ENCODE measurements around the gene ZCCHC7.
"Not testable (repeated sequence)": the region's sequence is repeated elsewhere in the genome, so short reads cannot be mapped to it uniquely, and the experiment has no call there.

Gene ZCCHC7

DNA sequence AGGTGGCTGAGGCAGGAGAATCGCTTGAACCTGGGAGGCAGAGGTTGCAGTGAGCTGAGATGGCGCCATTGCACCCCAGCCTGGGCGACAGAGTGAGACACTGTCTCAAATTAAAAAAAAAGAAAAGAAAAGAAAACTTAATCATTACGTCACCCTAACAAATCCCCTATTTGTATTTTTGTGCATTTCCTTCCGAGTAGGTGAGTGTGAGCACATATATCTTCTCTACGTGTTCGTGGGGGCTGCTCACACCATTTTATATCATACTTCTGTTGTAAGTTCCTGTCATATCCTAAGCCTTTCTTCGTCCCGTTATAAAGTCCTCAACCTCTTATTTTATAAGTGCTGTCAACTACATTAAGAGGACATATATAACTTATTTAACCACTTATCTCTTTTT, 260.2 kb downstream of the ZCCHC7 start:
- DNase-seq: no peak

DNA sequence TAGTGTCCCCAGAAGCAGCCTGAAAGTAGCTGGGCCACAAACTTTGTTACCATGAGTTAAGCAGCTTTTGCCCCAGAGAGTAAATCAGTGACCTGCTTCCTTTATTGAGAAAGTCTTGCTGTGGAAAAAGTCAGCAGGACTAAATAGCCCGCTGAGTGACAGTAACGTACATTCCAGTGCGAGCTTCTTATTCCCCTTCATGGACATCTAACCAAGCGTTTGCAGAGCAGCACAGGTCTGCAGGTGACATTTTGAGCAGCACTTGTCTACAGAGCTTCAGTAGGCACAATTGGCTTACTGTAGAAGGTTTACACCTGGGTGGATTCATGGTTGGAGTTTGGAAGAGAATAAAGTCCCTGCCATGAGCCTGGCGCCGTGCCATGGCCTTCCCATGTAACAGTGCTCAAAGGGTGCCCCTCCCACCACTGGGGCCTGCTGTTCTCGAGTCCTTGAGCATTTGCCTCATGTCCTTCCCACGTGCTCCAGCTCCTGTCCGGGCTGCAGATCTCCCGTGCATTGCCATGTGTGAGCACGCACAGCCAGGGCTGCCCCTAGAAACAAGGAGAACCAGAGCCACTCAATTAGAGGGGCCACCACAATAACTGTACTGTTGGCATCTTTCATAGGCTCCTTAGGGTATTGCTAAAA, 260.8 kb downstream of the ZCCHC7 start:
- no peak for DNase-seq

DNA sequence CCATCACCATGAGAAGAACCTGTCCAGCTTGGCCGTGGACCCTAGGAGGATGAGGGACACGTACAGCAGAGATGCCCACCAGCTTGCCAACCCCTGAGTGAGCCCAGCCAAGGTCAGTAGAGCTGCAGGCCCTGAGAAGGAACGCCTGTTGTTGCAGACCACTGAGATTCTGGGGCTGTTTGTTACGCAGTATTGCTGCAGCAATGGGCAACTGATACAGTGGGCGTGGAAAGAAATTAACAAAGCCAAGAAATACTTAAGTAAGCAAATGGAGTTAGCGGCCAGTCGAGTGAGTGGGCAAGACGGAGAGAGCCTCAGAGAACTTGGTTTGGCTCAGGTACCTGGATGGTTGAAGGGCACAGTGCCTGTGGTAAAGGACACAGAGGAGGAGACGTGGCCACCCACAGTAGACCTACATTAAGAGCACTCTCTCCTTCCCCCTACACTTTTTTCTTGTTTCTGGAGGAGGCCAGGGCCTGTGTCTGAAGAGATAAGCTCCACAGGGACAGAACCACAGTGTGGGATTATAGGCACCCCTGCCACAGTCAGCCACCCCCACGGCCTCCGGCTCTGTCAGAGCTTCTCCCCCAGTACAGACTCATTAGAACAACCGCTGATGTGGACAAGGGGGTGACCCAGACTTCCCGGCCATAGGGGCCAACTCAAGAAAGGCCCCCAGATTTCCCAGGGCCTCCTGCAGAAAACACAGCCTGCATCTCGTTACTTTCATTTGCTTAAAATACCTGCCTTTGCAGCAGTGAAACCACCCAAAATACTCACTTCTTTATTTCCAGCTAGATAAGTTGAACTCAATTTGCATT, 262.0 kb downstream of the ZCCHC7 start:
- no peak for DNase-seq

DNA sequence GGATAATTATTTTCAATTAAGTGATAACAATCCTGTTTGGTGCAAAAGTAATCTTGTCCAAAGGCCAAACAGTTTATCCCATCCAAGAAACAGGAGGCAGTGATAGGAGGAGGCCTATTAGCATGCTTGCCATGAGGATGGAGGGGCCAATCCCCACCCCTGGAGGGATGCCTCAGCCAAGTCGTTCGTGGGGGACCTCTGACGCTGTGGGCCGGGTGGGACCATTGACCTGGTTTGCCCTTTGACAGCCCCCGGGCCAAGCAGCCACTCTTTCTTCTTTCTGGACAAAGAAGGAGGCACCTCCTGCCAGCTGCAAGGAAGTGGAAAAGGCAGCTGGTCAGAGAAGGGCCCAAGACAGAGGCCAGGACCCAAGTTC, 262.6 kb downstream of the ZCCHC7 start:
- no peak for DNase-seq

DNA sequence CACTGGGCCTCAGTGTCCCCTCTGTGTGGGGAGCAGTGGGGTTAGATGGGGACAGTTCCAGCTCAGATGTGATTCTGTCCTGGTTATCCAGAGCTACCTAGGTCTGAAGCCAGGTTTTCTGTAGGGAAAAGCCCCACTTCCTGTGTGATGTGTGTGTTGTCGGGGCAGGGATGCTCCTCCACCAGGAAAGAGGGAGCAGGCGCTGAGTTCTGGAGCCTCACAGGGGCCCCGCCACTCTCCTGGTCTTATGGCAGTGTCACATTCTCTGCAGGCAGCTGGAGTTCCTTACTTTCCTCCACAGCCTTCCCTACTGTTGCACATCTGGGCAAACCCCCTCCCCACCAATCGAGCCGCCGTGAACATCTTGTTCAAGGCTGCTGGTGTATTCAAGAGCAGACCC, 263.0 kb downstream of the ZCCHC7 start:
- DNase-seq: no peak

DNA sequence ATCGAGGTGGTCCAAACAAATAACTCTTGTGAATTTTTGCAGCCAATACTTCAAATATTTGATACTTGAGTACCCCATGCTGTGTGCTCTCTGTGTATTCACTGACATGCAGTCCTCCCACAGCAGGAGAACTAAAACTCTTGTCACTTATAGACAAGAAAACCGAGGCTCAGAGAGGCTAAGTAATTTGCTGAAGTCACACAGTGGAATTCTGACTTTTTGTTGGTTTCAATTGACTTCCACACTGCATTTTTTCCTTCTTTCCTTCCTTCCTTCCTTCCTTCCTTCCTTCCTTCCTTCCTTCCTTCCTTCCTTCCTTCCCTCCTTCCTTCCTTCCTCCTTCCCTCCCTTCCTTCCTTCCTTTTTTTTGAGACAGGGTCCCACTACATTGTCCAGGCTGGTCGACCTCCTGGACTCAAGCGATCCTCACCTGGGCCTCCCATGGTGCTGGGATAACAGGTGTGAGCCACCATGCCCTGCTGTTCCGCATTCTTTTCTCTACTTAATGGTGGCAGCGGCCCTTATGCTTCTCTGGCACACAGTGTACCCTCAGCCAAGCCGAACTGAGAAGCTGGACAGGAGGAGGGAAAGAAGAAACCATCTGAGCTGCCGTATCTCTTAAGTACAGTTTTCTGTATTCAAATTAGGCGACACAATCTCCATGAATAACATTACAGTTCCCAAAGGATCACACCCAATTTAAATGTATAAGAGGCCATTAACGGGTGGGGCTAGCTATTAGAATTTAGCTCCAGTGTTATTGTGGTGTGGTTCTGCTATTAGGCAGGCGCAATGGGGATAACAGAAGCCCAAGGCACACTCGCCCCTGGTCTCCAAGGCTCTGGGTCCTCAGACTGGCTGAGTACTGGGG, 263.7 kb downstream of the ZCCHC7 start:
- no peak for DNase-seq

DNA sequence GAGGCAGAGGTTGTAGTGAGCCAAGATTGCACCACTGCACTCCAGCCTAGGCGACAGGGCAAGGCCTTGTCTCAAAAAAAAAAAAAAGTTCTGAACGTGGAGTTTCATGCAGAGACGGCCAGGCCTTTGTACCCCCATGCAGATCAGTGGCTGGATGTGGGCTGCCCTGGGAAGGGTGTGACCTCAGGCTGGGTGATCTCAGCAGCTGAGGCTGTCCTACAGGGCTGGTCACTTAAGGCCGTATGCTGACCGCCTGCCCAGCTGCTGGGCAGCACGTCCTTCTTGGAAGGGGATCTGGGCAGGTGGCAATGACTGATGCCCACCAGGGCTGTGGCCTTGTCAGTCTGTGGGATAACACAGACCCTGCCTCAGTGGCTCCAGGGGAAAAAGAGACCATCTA, 264.9 kb downstream of the ZCCHC7 start:
- no peak for DNase-seq

DNA sequence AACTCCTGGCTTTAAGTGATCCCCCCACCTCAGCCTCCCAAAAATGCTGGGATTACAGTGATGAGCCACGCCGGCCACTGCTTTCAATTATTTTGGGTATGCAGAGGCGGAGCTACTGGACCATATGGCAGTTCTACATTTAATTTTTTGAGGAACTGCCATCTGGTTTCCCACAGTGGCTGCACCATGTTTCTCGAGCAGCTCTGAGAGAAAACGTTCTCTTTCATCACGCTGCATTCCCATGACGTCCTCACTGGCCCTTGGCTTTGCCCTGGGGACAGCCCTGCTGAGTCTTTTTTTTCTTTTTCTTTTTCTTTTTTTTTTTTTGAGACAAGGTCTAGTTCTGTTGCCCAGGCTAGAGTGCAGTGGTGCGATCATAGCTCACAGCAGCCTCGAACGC, 266.6 kb downstream of the ZCCHC7 start:
- DNase-seq: no peak

DNA sequence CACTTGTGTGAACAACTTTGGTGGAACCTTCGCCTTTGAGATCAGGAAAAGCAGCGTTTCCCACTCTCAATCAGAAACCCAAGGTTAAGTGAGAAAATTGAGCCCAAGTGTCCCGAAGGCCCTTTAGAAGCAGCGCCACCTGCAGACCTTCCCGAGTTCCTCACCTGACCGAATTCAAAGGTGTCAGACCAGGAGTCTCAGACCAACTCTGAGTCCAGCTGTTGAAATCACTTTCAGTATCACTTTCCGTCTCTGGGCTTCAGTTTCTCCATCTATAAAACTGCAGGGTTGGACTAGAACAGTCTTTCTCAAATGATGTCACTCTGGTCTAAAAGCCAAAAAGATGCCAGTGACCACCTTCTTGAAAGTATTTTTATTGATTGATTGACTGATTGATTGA, 270.4 kb downstream of the ZCCHC7 start:
- no peak for DNase-seq

DNA sequence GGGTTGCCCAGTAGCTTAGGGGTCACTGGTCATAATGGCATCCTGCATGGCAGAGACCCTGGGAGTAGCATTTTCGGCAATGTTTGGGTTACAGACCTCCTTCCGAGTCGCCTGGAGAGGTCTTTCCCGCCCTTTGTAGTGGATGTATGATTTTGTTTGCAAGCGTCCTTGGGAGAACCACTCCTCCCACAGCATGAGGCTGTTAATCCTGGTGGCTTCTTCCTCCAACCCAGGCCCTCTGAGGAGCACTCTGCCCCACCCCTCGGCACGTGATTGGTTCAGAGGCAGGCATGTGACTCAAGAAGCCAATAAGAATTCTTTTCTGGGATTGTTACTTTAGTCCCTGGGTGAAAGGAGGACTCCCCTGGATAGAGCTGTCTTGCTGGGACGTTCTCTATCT, 271.9 kb downstream of the ZCCHC7 start:
- no peak for DNase-seq

DNA sequence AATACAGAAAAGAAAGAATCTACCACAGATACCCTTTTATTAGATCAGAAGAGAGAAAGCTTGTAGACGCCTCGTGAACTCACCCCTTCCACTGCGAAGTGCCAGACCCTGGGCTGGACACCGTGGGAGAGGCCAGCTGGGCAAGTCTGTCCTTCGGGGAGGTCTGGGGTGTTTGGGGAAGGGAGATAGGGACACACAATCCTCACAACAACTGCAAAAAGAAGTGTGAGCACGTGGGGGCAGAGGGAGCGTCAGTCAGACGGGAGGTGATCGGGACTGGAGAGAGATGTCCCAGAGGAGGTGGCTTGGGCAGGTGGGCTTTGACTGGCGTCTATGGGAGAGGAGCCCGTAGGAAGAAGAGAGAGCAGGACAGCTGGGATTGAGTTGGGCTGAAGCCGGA, 274.9 kb downstream of the ZCCHC7 start:
- DNase-seq: no peak

DNA sequence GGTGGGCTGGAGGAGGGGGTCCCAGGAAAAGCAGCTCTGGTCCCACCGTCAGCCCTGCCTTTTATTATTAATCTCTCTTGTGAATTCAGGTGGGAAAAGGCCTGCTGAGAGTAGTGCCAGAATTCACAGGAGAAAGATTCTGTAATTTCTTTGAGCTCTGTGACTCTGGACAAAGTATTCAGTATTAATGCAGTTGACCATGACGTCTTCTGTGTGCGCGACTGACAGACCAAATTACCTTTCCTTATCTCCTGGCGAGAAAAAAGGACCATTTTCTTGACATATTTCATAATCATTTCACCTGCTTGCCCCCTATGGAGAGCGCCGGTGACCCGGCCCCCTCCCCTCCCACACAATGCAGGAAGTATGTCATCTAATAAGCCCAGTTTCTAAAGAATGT, 275.3 kb downstream of the ZCCHC7 start:
- DNase-seq: no peak

DNA sequence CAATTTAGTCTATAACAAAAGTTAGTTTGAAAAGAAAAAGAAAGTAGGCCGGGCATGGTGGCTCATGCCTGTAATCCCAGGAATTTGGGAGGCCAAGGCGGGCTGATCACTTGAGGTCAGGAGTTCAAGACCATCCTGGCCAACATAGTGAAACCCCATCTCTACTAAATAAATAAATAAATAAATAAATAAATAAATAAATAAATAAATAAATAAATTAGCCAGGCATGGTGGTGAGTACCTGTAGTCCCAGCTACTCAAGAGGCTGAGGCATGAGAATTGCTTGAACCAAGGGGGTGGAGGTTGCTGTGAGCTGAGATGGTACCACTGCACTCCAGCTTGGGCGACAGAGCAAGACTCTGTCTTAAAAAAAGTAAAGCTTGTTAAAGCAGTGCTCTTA, 277.6 kb downstream of the ZCCHC7 start:
- DNase-seq: not testable (repeated sequence)

DNA sequence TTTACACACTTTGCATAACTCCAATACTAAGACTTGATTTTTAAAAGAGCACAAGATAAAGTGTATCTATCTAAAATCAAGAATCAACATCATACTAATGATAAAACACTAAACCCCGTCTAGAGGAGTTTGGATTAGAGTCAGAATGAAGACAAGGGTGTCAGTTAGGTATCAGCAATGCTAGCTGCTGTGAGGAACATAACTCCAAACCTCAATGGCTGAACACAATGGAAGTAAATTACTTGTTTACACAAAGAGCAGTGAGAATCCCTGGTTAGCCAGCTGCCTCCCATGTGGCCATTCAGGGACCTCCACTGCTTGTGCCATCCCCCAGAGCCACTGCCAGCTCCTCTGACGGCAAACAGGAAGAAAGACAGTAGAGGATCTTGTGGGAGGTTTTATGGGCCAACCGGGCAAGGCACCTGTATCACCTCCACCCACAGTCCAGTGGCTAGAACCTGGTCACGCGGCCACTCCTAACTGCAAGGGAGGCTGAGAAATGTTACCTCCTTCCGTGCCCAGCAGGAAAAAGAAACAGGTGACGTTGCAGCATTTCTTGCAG, 278.2 kb downstream of the ZCCHC7 start:
- DNase-seq: no peak

DNA sequence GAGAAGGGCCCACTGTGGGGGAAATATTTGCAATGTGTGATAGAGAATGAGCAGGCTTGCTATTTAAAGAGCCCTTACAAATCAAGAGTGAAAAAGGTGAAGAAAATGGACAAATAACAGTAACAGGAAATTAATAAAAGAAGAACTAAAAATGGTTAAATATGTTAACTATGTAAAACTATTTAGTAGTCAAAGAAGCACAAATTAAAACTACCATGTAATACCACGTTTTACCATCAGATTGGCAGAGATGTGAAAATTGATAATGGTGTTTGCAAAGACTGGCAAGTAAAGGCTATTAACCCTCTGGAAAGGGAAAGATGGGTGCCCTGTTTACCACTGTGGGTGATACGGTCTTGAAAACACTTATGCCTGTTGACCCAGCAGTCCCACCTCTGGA, 279.0 kb downstream of the ZCCHC7 start:
- DNase-seq: no peak

DNA sequence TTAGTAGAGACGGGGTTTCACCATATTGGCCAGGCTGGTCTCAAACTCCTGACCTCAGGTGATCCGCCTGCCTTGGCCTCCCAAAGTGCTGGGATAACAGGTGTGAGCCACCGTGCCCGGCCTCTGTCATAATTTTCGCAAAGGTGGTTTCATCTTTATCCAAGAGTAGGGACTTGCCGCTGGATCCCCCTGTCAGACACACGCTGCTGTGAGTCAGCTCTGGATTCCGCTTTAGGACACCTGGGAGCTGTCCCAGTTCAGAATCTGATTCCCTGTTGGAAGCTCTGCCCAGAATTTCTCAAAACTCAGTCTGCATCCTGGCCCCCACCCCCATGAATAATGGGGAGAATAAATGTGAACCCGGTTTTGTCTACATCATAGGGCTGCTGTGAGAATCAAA, 284.2 kb downstream of the ZCCHC7 start:
- DNase-seq: no peak

DNA sequence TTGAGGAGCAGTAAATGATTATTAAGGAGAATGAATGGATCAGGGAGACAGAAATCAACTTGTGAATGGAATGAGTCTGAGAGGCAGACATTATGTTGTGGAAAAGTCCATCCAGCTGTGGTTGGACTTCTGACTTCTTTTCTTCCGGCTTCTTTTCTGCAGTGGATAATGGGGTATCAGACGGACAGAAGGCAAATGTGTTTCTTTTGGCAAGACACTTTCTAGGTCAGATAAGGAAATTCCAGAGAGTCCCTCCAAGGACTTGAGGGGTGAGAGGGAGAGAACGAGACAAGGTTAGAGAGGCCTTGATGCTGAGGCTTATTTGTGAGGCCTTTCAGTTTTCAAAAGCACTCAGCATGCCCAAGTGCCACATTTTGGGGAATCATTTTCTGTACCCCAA, 285.0 kb downstream of the ZCCHC7 start:
- no peak for DNase-seq

DNA sequence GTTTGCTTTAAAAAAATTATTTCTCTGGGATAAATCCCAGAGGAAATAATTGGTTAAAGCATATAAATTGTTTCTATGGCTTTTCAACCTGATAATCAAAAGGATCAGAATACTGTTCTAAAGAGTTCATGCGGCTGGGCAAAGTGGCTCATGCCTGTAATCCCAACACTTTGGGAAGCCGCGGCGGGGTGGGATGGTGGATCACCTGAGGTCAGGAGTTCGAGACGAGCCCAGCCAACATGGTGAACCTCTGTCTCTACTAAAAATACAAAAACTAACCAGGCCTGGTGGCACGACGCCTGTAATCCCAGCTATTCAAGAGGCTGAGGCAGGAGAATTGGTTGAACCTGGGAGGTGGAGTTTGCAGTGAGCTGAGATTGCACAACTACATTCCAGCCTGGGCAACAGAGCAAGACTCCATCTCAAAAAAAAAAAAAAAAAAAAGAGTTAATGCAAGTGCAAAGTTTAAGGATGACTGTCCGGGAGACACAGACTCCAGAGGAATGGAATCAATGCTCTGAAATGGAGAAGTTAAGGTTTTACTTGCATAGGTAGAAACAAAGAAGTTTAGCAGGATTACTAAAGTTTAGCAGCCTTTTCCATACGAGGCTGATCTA, 285.5 kb downstream of the ZCCHC7 start:
- DNase-seq: no peak

DNA sequence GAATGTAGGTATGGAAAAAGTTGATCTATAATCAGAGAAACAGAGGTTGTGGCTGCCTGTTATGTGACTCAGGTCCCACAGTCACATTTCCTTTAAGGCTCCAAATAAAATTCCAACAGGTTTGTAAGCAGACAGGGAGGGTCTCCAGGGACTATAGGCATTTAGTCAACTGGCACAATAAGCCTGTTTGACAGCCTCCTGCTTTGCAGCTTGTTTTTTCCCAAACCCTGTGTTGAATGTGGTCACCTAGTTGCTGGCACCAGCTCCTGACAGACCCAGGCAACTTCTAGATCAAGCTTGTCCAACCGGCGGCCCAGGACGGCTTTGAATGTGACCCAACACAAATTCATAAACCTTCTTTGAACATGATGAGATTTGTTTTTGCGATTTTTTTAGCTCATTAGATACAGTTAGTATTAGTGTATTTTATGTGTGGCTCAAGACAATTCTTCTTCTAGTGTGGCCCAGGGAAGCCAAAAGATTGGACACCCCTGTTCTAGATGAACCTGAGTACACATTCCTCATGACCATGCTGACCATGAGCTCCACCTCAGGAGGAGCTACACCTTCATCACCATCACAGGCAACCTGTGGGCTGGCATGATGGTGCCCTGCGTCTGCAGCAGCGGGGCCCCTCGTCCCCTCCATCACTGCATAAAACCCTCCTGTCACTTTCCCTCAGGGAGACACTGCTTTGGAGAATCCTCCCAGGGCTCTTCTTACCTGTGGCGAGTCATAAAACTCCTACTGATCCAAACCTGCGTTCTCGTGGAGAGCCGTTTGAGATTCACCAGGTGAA, 286.4 kb downstream of the ZCCHC7 start:
- DNase-seq: no peak

DNA sequence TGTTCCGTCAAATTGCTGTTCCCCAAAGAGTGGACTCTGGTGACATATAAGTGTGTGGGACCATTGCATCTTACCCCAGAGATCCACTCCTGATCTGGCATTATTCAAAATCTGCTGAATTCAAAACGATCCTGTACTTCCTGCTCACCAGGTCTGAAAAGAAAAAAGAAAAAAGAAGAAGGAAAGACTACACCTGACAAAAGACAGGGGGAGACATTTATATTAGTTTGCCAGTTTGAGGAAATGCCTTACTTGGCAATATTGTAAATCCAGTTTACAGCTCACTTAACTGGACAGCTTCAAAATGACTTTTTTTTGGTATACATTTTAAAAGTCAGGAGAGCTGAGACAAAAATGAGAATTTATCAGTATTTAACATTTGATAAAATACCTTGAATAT, 287.1 kb downstream of the ZCCHC7 start:
- no peak for DNase-seq

All from C1 segment of cervical spinal cord (tissue), 14 donors.